Measurements from ENCODE around the gene TRABD2B. TPM values are rescaled to one million over a fixed set of nuclear protein-coding genes. Genes with fewer than 3 reads are reported as not detected.

Gene TRABD2B
- polyA plus RNA-seq, 1 of the 3 experiments (the other 2 are of a cell fraction) = 0.03 TPM

DNA sequence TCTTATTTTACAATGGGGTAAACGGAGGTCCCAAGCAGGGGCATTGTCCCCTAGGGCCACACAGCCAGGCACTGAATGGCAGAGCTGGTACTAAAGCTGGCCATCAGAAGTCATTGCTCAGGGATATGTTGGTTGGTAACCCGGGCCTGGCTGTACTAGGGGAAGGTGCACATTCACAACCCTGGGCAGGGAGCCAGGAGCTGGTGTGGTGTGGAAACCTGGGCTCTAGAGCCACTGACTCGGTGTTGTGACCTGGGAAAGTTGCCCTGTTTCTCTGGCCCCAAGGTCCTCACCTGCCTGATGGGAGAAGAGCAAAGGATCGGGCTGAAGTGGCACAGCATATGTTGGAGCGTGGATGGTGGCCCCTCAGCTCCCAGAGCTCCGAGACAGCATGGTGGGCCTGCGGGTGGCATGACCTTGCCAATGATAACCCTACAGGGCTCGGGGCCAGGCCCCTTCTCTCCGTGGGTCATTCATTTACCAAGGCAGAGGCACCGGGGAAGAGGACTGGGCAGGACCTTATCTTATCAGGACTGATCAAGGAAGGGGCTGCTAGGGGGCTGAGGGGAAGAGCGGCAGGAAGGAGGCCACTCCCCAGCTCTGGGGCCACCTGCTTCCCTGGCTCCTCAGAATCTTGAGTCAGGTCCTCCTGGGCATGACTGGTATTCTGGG lies 274.1 kb downstream of the TRABD2B start:
- Histone ChIP-seq H3K27ac (ENCODE audit: low read depth in 2 of 2, low read length in 1 of 2) (no peak overlapping the region), H3K9me2 (no peaks in the 10 kb centered on the region), H3K4me1 (ENCODE audit: control insufficient read depth in 1 of 2, insufficient read depth in 2 of 2, low read depth in 1 of 2, low read length in 1 of 2) (peaks cover 0 to 9% of the 10 kb centered on the region in 2 experiments; a peak in 1 of 4 replicates), H3K4me3 (ENCODE audit: low read depth in 2 of 2, low read length in 1 of 2) (no peak overlapping the region), H3K9ac (no peak overlapping the region), H3K36me3 (replicated peaks in 1 of 2; ENCODE audit: control insufficient read depth in 1 of 2, insufficient read depth in 2 of 2, low read length in 1 of 2) (no peaks in the 10 kb centered on the region), H3K9me3 (no peaks in the 10 kb centered on the region), H2AFZ (ENCODE audit: low read depth) (no peak overlapping the region), H4K20me1 (ENCODE audit: insufficient read depth) (no peaks in the 10 kb centered on the region), H3F3A (replicated peaks; ENCODE audit: insufficient read depth) (no peaks in the 10 kb centered on the region), H3K79me2 (ENCODE audit: insufficient read depth) (no peaks in the 10 kb centered on the region), H3K27me3 (ENCODE audit: insufficient read depth) (peaks cover 47% of the 10 kb centered on the region), H3K4me2 (no peak overlapping the region)
- no peak for DNase-seq
- TF ChIP-seq NFIC (IDR thresholded peaks at IDR 0.05; ENCODE audit: borderline replicate concordance) (no peak), POLR2AphosphoS5 (IDR thresholded peaks at IDR 0.05; ENCODE audit: low read depth, low read length) (no peak), RCOR1 (IDR thresholded peaks at IDR 0.05; ENCODE audit: low read length) (no peak), ZBTB33 (IDR thresholded peaks at IDR 0.05; ENCODE audit: borderline replicate concordance, low read depth) (no peak), REST (IDR thresholded peaks at IDR 0.05; ENCODE audit: low read depth, low read length) (no peak), ELF1 (IDR thresholded peaks at IDR 0.05) (no peak), SIN3A (IDR thresholded peaks at IDR 0.05; ENCODE audit: borderline replicate concordance, low read depth, low read length) (no peak), FOSL2 (IDR thresholded peaks at IDR 0.05; ENCODE audit: borderline replicate concordance, low read depth) (no peak), USF2 (IDR thresholded peaks at IDR 0.05; ENCODE audit: borderline replicate concordance, low read depth, low read length) (no peak), GABPA (IDR thresholded peaks at IDR 0.05; ENCODE audit: low read depth) (no peak), MEF2A (IDR thresholded peaks at IDR 0.05; ENCODE audit: borderline replicate concordance, low read depth) (no peak), TCF12 (IDR thresholded peaks at IDR 0.05) (no peak), CHD2 (IDR thresholded peaks at IDR 0.05; ENCODE audit: low read length, partially characterized antibody) (no peak)
- TF ChIP-seq, protein P1, sequence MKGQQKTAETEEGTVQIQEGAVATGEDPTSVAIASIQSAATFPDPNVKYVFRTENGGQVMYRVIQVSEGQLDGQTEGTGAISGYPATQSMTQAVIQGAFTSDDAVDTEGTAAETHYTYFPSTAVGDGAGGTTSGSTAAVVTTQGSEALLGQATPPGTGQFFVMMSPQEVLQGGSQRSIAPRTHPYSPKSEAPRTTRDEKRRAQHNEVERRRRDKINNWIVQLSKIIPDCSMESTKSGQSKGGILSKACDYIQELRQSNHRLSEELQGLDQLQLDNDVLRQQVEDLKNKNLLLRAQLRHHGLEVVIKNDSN (IDR thresholded peaks at IDR 0.05; ENCODE audit: borderline replicate concordance, low read depth) = no peak
- TF ChIP-seq, protein P2, sequence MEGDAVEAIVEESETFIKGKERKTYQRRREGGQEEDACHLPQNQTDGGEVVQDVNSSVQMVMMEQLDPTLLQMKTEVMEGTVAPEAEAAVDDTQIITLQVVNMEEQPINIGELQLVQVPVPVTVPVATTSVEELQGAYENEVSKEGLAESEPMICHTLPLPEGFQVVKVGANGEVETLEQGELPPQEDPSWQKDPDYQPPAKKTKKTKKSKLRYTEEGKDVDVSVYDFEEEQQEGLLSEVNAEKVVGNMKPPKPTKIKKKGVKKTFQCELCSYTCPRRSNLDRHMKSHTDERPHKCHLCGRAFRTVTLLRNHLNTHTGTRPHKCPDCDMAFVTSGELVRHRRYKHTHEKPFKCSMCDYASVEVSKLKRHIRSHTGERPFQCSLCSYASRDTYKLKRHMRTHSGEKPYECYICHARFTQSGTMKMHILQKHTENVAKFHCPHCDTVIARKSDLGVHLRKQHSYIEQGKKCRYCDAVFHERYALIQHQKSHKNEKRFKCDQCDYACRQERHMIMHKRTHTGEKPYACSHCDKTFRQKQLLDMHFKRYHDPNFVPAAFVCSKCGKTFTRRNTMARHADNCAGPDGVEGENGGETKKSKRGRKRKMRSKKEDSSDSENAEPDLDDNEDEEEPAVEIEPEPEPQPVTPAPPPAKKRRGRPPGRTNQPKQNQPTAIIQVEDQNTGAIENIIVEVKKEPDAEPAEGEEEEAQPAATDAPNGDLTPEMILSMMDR (IDR thresholded peaks at IDR 0.05) = no peak
- TF ChIP-seq, protein P3, sequence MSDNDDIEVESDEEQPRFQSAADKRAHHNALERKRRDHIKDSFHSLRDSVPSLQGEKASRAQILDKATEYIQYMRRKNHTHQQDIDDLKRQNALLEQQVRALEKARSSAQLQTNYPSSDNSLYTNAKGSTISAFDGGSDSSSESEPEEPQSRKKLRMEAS (IDR thresholded peaks at IDR 0.05; ENCODE audit: low read depth) = no peak
- POLR2A ChIA-PET = no interaction called here
- CTCF ChIA-PET = interaction anchor here (0.9 to 37.6 kb wide), 8 partner anchors 10 to 339 kb away, joined by 3 to 1422 read pairs (median 4); partner anchors contain the start of genes FOXD2 and FOXE3
- 40% methylated on average over 9 of the region's 11 CpGs for WGBS (ENCODE audit: low lambda C conversion rate)

All from SK-N-SH (cell line).